GM19395 (cell line): ENCODE data around the gene TMEM221.

ENCODE experiments used
- ATAC-seq: cut with Tn5 transposase; IDR thresholded peaks from one replicate; pipeline ENCODE4 v1.9.1; 2021; ENCODE audit warnings: mild to moderate bottlenecking, moderate library complexity; ENCODE audit not compliant: unreplicated experiment

The TMEM221 gene

GRCh38 chr19:17406046-17406886 is 42.2 kb downstream of the TMEM221 start:
- peak; percentile 14 for ATAC-seq

- peak; percentile 80 for ATAC-seq
These were observed 43.0 kb downstream of the TMEM221 start, which contains the start of gene BST2 for GRCh38 chr19:17405250-17406045. Gene BST2 (minus strand): TSS chr19:17405630. CDS start chr19:17405575, 55 bp downstream.

DNA sequence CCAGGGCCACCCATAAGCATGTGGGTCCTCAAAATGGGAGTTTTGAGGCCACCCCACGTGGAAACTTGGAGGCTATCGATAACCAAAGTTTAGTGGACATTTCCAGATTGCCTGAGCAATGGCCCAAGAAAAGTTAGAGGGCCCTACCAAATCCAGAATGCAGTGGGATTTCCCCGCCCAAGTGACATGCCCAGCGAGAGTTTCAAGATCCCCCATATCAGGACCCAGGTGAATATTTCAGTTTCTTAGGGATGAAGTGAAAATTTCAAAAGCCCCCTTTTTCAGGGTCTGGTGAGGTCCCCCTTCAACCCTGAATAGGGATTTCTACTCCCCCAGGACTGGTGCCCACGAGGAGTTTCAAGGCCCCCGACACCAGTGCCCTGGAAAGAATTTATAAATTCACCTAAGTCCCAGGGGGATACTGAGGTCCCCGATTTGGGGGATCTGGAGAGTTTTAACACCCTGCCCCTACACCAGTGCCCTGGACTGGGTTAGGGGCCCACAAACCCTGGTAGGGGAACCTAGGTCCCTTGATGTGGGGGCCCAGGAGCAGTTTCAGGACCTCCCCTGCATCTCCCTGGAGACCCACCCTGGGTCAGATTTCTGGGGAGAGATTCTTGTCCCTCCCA is 43.7 kb downstream of the TMEM221 start:
- no peak for ATAC-seq

DNA sequence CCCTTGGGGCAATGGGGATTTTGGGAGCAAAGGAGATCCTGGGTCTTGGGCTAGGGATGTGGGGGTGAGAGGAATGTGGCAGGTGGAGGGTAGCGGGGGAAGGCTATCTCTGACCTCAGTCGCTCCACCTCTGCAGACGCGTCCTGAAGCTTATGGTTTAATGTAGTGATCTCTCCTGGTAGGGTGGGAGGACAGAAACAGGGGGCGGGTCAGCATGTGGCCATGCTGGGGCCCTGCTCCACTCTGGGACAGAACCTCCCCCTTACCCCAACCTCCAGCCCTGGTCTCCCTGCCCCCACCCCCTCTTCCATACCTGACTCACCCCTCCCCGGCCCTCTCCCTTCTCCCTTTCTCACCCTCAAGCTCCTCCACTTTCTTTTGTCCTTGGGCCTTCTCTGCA is 44.5 kb downstream of the TMEM221 start:
- no peak for ATAC-seq

DNA sequence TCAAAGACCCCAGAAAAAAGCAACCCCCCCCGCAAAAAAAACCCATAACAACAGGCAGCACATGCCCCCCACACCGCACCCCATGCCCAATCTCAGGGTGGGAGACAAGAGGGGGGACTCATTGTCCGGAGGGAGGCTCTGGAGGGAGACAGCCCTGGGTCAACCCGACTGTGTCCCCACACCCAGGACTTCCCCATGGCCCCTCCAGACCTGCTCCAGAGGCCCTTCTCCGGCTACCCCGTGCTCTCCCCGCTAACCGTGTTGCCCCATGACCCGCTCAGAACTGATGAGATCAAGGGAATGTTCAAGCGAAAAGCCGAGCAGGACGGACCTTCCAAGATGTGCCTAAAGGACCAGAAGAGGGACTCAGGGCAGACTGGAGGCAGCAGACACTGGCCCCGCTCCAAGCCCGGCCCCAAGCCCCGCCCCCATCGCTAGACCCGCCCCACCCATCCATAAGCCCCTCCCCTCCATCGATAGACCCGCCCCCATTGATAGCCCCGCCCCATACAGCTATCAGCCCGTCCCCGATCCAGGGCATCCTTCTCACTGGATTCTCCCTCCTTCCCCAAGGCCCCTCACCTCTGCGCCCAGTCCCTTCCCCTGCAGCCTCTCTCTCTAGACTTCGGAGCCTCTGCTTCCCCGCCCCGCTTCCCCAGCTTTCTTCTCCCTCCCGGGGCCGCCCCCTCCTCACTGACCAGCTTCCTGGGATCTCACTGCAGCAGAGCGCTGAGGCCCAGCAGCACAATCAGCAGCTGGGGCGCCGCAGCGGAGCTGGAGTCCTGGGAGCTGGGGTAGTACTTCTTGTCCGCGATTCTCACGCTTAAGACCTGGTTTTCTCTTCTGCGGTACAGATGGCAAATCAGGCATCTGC is 45.2 kb downstream of the TMEM221 start:
- ATAC-seq: no peak

DNA sequence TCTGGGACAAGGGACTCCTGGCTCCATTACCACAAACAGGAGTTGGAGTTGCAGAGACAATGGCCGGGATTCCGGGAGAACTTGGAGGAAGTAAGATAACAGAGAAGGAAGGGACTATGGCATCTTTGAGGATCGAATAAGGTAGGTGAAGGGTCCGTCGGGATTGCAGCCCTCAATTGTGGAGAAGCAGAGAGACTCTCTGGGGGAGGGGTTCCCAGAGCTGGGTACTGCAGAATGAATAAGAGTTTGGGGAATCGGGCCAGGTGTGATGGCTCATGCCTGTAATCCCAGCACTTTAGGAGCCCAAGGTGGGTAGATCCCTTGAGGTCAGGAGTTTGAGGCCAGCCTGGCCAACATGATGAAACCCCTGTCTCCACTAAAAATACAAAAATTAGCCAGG is 46.8 kb downstream of the TMEM221 start:
- no peak for ATAC-seq

DNA sequence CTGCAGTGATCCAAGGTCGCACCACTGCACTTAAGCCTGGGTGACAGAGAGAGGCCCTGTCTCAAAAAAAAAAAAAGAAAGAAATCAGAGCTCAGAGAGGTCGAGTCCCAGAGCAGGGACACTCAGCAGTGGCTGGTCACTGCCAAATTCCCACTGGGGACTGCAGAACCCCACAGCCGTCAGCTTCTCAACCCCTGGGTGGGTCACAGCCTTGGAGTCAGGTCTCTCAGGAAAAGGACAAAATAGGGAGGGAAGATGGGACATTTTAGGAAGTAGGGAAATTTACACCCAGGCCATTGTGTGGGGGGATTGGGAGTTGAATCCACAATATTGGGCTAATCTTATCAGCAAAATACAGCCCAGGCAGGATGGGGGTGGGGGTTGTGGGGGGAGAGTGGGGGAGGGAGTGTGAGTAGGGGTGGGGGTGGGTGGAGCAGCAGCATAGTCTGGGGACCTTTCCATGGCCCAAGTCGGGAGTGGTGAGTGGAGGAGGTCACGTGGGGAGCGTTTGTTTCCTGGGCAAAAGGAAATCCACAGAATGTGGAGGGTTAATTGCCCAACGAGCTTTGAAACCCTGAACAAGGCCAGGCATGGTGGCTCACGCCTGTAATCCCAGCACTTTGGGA is 49.5 kb downstream of the TMEM221 start:
- ATAC-seq: no peak

- ATAC-seq: no peak
These were observed 53.5 kb downstream of the TMEM221 start for GRCh38 chr19:17394891-17395415.

DNA sequence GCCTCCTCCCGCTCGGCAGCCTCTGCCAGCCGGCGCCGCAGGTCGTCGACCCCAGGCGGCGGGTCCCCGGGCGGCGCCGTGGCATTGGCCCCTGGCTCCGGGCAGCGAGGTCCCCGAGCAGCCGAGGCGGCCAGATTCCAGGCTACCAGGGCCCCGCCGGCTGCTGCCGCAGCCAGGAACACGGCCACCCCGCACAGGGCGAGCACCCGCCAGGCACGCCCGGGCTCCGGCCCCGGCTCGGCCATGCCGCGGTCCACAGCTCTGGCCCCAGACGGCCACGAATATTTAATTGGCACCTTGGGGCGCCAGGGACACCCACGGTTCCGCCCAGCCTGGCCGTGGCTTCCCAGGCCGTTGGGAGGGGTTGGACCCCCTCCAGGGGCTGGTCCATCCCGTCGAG is 54.6 kb downstream of the TMEM221 start, which contains the start of gene CCDC194:
CCDC194 (minus strand) TSS at position 283 of the 400 bp plus-strand sequence; CDS start at position 245, 38 bp downstream.
- ATAC-seq: no peak

DNA sequence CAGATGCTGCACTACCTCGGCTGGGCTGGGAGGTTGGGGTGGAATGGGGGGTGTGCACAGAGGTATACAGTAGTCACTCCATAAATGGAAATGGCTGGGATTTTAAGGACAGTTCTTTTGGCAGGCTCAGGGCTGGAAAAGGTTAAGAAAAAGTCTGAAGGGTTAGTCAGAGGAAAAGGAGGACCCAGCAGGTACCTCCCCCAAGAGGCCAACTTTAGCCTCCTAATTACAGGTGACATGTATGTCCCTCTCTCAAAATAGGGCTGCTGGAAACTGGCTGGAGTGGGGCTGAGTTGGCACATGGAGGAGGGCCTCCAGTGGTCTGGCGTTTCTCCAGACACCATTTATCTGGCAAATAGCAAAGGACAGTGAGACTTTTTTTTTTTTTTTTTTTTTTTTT is 55.5 kb downstream of the TMEM221 start:
- no peak for ATAC-seq

- ATAC-seq: peak; percentile 21
These were observed 56.9 kb downstream of the TMEM221 start for GRCh38 chr19:17391371-17392151.

- peak; percentile 83 for ATAC-seq
These were observed 57.6 kb downstream of the TMEM221 start for GRCh38 chr19:17390665-17391370.

DNA sequence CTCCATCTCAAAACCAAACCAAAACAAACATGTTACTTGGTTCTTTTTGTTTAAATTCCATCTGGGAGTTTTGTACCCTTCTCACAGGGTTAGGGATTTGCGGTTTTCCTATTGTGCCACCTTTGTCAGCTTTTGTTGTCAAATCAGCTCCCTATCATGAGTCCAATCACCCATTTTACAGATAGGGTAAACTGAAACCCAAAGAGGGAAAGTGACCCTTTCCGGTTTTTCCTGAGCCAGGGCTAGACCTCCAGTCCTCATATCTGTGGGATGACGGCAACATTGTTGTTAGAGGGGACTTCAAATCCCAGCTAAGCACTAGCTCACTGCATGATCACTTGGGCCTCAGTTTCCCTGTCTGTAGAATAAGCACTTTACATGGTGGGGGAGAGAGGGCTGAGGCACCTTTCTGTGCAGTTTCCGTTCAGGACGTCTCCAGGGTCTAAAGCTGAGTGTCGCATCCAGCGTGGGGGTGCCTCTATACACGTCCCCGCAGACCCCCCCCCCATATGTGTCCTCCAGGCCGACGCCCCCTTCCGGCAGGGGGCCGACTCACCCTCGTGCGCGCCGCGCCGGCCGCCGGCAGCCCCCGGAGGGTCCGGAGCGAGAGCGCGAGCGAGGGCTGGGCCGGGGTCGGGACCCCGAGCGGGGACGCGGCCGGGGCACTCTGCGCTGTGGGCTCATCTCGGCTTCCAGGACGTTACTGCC is 58.4 kb downstream of the TMEM221 start:
- no peak for ATAC-seq

DNA sequence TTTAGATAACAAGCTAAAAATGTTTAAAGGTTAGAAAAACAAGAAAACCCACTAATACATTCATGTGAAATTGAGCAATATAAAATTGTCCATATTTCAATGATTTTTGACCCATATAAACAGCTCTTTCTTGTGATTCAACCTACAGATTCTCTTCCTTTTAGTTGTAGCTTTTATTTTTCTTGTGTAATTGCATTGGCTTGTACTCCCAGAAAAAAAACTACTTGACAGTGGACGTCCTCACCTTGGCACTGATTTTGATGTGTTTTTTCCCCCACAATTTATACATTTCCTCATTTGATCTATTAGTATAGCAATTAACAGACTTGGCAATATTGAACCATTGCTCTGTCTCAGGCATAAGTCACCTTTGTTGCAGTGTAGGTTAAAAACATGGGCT is 59.2 kb downstream of the TMEM221 start:
- no peak for ATAC-seq

DNA sequence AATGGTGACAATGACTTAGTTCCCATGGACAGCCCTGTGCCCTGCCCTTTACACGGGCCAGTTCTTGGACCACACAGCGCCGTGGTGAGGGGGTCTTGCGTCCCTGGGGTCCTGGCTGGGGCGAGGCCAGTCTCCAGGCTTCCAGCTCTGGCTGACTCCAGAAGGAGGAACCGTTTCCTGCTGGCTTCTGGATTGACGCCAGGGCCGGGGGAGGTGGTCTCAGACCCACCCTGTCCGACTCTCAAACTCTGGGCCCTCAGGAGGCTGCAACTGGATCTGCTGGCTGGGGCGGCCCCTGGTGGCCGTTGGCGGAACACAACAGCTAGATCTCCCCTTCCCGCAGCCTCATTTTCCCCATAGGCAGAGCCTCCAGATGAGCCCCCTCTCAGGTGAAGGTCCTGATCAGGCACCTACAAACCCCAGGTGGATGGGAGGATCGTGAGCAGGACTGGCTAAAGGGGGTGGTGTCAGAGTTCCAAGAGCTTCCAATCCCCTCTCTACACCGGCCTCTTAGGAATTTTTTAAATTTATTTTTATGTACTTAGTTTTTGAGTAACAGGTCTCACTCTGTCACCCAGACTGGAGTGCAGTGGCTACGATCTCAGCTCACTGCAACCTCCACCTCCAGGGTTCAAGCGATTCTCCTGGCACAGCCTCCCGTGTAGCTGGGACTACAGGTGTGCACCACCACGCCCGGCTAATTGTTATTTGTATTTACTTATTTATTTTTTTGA is 62.4 kb downstream of the TMEM221 start:
- no peak for ATAC-seq
